DND-41 (cell line): ENCODE measurements around the gene DNAJC4.

Experiments
- CTCF ChIP-seq: IDR thresholded peaks from 2 replicates; pipeline ENCODE4 v1.5.1; 2012; ENCODE audit warnings: borderline replicate concordance, low read length, moderate library complexity, mild to moderate bottlenecking; ENCODE audit not compliant: poor library complexity, severe bottlenecking; ENCODE audit errors: extremely low read depth
- EZH2 ChIP-seq: IDR thresholded peaks from 3 replicates; pipeline ENCODE4 v1.6.1; 2012; ENCODE audit warnings: borderline replicate concordance, low read depth, mild to moderate bottlenecking, moderate library complexity, low read length, inconsistent platforms; ENCODE audit not compliant: severe bottlenecking

GRCh38 chr11:64260147-64260708 lies 29.9 kb downstream of the DNAJC4 start:
- TF ChIP-seq CTCF, result no peak
- no peak for TF ChIP-seq EZH2
